ENCODE measurements around the gene ZBP1.

ZBP1 gene

GRCh38 chr20:57618091-57618763 lies 2.0 kb downstream of the ZBP1 start:
- no peak for DNase-seq (ENCODE audit: low read depth)

GRCh38 chr20:57617079-57617795 lies 3.0 kb downstream of the ZBP1 start:
- no peak for DNase-seq (ENCODE audit: low read depth)

DNA sequence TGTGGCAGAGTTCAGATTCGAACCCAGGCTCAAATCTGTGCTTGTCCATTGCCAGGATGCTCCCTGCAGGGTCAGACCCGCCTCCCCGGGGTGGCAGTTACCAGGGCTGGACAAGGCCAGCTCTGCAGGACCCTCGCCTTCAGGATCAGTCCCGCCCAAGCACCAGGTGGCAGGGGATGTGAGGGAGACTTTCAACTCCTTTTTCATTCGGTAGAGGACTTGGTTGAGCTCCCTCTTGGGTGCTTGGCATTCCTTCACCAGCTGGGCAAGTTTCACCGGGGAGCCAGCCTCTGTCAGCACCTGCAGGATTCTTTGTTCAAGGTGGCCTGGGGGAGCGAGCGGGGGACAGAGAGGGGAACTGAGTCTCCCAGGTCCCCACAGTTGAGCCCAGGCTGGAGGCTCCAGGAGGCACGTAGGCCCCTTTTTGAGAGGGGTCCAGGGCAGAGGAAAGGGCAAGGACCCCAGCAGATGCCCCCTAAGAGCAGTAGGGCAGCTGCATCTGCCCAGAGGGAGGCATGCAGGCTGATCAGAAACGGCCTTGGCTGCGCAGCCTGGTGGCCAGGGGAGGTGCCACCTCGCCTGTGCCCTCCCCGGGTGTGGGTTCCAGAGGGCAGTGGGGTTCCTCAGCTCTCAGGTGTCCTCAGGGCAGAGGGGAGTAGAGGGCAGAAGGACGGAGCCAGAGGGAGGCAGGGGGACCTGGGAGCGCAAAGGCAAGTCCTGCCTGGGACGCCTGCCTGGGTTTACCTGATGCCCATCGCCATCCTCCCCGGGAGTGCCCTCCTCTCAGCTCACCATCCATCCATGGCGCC lies 3.9 kb downstream of the ZBP1 start:
- DNase-seq (ENCODE audit: low read depth): no peak

GRCh38 chr20:57615445-57615811 lies 4.8 kb downstream of the ZBP1 start:
- no peak for DNase-seq (ENCODE audit: low read depth)

- no peak for DNase-seq (ENCODE audit: low read depth)
These were observed 5.5 kb downstream of the ZBP1 start for GRCh38 chr20:57614490-57615444.

DNA sequence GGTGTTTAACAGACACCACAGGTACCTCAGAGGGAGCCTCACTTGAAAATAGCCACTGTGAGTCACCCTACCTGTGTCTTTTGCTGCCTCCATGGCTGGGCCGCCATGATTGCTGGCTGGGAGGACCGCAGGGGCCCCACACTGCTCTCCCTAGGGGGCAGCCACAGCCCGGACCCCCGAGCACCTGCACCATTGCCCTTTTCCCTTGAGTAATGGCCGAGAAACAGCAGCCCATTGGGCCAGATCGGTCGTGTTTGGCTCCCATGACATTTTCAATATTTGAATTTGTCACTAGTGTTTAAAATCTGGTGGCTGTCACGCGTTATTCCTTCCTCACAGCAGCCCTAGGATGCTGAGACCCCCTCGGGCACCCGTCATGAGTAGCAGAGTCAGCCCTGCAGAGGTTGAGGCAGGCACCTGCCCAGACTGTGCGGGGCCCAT lies 6.7 kb downstream of the ZBP1 start:
- no peak for DNase-seq (ENCODE audit: low read depth)

DNA sequence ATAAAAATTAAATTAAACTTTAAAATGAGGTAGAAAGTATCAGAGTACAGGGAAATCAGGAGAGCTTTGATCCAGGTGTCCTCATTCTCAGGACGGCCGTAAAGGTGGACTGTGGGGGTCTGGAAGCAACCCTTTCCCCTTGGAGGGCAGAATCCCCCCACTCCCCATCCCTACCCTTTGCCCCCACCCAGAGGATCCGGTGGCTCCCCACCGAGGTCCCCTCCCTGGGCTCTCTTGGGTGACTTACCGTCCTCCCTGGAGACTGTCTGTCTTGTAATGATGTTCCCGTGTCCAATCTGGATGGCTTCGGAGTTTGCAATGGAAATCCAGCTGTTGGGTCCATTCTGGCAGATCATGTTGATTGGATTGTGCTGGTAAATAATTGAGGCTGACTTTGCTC lies 7.3 kb downstream of the ZBP1 start:
- DNase-seq (ENCODE audit: low read depth): no peak

- DNase-seq (ENCODE audit: low read depth): no peak
These were observed 7.8 kb downstream of the ZBP1 start for GRCh38 chr20:57612436-57612835.

- DNase-seq (ENCODE audit: low read depth): no peak
These were observed 8.5 kb downstream of the ZBP1 start for GRCh38 chr20:57611586-57612311.

DNA sequence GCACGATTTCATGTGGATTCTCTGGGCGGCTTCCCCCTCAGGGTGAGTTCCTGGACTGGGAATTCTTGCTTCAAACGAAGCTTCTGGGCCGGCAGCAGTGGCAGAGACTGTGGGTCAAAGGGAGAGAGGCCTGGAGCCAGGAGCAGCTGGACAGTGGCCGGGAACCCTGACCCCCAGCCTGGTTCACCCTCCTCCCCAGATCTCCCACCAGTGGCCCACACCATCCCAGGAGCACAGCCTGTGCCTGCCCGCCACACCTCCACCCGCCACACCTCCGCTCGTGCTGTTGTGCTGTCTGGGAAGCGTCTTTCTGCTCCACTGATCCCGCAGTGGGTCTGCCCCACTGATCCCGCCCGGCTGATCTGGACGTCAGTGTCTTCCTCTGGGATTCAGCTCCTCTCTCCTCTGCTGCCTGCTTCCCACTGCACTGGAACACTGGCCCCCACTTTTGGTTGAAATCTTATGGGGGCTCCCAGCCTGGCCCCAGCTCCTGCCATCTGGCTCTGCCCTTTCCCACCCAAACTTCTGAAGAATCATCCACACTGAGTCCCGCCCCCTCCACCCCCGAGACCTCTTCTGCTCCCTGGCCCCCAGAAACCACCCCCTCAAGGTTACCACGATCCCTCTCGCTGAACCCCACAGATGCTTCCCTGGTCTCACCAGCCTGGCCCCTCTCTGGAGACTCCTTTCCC lies 9.8 kb downstream of the ZBP1 start:
- no peak for DNase-seq (ENCODE audit: low read depth)

DNA sequence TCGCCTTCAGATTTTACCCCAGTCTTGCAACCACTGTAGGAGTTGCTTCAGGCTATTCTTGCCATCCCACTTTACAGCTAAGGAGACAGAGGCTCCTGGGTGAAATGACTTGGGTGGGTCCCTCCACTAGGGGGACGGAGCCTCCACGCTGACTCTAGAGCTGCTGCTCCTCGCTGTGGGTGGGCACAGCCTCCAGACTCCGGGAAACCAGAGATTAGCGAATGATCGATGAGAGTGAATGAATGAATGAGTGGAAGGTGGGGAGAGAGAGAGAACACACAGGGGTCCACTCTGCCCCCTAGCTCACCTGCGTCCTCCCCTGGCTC lies 10.4 kb downstream of the ZBP1 start:
- DNase-seq (ENCODE audit: low read depth): no peak

DNA sequence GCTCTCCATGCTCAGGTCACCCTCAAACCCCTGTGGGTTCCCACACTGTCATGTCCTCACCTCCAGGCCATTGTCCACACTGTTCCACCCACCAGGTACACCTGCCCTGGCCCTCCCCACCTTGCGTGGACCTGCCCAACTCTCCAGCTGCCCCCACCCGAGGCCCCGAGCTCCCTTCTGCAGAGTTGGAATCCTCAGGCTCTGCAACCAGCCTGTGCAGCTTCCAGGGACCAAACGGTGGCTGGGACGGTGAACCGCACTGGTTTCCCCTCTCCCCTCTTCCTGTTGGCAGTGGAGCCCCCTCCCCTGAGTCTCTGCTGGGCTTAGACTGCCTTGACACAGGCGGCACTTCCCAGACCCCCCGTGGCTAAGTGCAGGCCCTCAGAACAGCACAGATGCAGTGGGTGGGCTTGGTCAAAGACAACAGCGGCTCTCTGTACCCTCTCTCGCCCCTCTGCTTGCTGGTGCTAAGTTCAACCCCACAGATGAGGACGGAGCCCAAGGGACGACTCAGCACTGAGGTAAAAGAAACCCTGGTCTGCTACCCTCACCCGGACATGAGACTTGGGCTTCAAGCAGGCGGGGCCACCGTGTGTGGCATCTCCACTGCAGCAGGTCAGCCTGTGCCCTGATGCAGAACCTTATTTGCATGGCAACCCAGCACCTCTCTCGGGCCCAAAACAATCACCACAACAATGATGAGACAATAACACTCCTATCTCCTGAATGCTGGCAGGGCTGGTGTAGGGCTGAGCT lies 11.0 kb downstream of the ZBP1 start:
- no peak for DNase-seq (ENCODE audit: low read depth)

DNA sequence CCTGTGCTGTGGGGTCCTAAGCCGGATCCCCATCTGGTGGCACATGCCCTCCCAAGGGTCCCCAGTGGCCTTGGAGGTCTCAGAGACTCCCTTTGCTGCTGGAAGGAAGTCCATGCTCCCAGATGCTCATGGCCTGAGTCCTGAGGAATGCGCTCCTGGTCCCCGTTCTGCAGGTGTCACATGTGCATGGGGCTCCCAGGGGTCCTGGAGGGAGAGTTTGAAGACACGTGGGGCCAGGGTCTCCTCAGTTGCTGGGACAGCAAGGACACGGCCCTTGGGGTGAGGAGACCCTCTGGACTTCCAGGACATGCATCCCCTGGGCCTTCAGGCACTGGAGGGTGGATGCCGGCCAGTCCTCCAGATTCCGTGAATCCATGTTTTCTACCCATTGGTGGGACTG lies 11.7 kb downstream of the ZBP1 start:
- DNase-seq (ENCODE audit: low read depth): no peak

DNA sequence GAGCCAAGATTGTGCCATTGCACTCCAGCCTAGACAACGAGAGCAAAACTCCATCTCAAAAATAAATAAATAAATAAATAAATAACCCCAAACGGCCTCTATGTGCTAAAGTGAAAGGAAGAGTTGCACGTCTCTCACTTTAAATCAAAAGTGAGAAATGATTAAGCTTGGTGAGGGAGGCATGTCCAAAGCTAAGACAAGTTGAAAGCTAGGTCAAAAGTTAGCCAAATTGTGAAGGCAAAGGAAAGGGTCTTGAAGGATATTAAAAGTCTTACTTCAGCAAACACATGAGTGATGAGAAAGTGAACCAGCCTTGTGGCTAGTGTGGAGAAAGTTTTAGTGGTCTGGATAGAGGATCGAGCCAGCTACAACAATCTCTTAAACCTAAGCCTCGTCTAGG lies 14.3 kb downstream of the ZBP1 start:
- no peak for DNase-seq (ENCODE audit: low read depth)

DNA sequence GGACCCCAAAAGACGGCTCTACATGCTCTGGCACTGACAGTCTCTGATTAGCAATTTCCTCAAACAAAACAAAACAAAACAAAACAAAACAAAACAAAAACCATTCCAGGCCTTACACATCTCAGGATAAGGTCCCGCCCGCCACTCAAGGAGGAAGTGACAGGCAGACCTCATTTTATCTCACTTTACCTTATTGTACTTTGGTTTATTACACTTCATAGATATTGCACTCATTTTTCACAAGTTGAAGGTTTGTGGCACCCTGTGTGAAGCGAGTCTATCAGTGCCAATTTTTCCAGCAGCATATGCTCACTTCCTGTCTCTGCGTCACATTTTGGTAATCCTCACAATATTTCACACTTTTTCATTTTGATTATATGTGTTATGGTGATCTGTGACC lies 15.2 kb downstream of the ZBP1 start:
- no peak for DNase-seq (ENCODE audit: low read depth)

DNA sequence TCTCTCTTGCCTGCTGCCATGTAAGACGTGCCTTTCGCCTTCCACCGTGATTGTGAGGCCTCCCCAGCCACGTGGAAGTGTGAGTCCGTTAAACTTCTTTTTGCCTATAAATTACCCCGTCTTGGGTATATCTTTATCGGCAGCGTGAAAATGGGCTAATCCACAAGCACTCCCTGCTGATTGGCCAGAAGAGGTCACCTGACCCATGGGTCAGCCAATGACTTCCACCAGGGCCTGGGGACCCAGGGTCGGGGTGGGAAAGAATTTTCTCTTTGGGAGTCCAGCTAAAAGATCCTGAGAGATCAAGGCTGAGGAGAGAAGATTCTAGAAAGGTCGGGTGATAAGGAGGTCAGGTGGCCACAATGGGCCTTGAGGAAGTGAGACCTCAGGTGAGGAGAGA lies 17.1 kb downstream of the ZBP1 start:
- no peak for DNase-seq (ENCODE audit: low read depth)

- no peak for DNase-seq (ENCODE audit: low read depth)
These were observed 18.5 kb downstream of the ZBP1 start for GRCh38 chr20:57601737-57602136.

DNA sequence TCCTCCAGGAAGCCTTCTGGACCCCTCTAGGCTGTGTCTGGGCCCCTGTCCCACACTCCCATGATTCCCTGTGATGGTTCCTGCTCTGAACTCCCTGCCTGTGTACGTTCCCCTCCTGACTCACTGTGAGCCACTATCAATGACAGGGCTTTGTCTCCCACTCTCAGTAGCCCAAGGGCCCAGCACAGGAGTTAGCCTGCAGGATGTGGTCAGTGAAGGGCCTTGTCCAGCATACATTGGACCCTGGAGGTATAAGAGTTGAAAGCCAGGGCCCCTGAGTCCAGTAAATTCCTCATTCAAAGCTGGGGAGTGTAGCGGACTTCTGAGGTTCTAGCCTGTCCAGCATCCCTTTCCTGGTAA lies 19.0 kb downstream of the ZBP1 start:
- DNase-seq (ENCODE audit: low read depth): no peak

- no peak for DNase-seq (ENCODE audit: low read depth)
These were observed 19.7 kb downstream of the ZBP1 start for GRCh38 chr20:57600320-57601210.

Data from T-helper 22 cell (primary cell).